ENCODE measurements around the gene FAM117B.

FAM117B gene

DNA sequence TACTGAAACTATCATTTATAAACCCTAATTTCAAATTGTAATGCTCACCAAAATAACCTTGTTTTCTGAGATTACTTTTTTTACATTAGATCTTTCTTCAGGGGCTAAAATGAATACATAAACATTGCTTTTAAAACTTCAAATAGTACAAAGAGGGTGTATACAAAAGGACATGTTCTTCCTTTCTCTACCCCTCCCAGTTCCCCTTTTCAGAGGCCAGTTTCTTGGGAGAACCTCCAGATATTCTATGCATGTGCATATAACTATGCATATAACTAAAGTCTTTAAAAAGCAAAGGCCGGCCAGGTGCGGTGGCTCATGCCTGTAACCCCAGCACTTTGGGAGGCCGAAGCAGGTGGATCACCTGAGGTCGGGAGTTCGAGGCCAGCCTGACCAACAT is 10.6 kb upstream of the FAM117B start:
- no peak for TF ChIP-seq SIN3A (IDR thresholded peaks at IDR 0.05; ENCODE audit: borderline replicate concordance, insufficient read depth, low read length)
- no peak for TF ChIP-seq POLR2AphosphoS5 (IDR thresholded peaks at IDR 0.05; ENCODE audit: low read depth, low read length)
- TF ChIP-seq TAF1 (IDR thresholded peaks at IDR 0.05; ENCODE audit: borderline replicate concordance, insufficient read depth, low read length): no peak
- TF ChIP-seq, protein P1, sequence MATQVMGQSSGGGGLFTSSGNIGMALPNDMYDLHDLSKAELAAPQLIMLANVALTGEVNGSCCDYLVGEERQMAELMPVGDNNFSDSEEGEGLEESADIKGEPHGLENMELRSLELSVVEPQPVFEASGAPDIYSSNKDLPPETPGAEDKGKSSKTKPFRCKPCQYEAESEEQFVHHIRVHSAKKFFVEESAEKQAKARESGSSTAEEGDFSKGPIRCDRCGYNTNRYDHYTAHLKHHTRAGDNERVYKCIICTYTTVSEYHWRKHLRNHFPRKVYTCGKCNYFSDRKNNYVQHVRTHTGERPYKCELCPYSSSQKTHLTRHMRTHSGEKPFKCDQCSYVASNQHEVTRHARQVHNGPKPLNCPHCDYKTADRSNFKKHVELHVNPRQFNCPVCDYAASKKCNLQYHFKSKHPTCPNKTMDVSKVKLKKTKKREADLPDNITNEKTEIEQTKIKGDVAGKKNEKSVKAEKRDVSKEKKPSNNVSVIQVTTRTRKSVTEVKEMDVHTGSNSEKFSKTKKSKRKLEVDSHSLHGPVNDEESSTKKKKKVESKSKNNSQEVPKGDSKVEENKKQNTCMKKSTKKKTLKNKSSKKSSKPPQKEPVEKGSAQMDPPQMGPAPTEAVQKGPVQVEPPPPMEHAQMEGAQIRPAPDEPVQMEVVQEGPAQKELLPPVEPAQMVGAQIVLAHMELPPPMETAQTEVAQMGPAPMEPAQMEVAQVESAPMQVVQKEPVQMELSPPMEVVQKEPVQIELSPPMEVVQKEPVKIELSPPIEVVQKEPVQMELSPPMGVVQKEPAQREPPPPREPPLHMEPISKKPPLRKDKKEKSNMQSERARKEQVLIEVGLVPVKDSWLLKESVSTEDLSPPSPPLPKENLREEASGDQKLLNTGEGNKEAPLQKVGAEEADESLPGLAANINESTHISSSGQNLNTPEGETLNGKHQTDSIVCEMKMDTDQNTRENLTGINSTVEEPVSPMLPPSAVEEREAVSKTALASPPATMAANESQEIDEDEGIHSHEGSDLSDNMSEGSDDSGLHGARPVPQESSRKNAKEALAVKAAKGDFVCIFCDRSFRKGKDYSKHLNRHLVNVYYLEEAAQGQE (IDR thresholded peaks at IDR 0.05; ENCODE audit: insufficient read depth in 1 of 2, low read depth in 2 of 2, low read length in 2 of 2): no peak
- TF ChIP-seq FOXP2 (optimal IDR thresholded peaks at IDR 0.05; ENCODE audit: borderline replicate concordance, extremely low read depth, extremely low read length, insufficient read depth): no peak

DNA sequence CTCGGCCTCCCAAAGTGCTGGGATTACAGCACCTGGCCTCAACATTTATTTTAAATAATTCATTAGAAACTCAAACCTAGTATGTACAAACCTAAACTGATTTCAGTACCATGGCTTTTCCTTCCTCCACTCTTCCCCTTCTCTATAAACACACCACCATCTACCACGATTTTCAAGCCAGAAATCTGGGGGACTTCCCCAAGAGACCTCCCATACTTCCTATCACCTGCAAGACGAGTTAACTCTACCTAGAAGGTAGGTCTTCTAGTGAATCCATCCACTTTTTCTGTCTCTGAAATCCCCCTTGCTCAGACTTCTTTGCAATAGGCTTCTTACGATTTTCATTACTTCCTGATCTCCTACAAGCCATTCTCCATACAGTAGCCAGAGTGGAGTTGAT is 7.7 kb upstream of the FAM117B start:
- TF ChIP-seq SIN3A (IDR thresholded peaks at IDR 0.05; ENCODE audit: borderline replicate concordance, insufficient read depth, low read length): no peak
- TF ChIP-seq FOXP2 (optimal IDR thresholded peaks at IDR 0.05; ENCODE audit: borderline replicate concordance, extremely low read depth, extremely low read length, insufficient read depth): no peak
- TF ChIP-seq TAF1 (IDR thresholded peaks at IDR 0.05; ENCODE audit: borderline replicate concordance, insufficient read depth, low read length): no peak
- TF ChIP-seq, protein P1 (IDR thresholded peaks at IDR 0.05; ENCODE audit: insufficient read depth in 1 of 2, low read depth in 2 of 2, low read length in 2 of 2): no peak
- TF ChIP-seq POLR2AphosphoS5 (IDR thresholded peaks at IDR 0.05; ENCODE audit: low read depth, low read length): no peak

DNA sequence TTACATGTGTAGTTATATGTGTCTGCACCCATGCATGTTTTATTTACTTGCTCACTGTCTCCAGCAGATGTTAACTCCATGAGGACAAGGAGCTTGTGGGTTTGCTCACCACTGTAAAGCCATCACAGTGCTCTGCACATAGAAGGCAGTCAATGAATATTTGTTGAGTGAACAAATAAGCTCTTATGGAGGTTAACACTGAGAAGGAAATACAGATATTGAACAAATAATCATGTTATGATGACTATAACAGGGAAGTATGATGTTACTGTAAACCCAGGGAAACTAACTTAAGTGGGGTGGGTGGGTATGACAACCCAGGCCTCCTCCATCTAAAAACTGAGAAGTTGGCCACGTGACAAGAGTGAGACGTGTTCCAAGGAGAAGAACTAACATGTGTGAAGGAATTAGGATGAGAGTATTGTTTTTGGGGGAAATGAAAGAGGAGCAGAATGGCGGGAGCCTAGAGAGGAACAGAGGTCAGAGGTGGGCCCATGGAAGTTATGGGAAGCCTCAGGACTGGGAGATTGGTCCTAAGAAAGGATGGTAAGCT is 6.0 kb upstream of the FAM117B start:
- no peak for TF ChIP-seq TAF1 (IDR thresholded peaks at IDR 0.05; ENCODE audit: borderline replicate concordance, insufficient read depth, low read length)

DNA sequence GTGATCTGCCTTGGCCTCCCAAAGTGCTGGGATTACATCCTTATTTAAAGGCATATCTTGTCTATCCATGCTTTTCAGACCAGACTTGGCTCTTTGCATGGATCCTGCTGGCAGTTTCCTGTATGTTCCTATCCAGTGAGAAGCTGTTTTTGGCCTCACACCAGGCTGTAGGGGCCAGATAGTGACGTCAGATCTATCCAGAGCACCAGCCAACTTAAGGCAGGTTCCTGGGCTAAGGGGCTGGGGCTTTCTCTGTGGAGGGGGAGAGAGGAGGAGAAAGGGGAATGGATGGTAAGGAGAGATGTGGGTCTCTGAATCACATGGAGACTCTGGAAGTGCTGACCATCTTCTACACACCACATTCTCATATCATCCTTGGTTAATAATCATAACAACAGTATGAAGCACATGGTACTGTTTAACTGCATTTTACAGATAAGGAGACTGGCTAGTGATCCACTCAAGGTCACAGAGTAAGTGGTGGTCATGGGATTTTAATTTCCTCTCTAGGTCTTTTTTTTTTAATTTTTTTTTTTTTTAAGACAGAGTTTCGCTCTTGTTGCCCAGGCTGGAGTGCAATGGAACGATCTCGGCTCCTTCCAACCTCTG is 2.0 kb upstream of the FAM117B start:
- TF ChIP-seq POLR2AphosphoS5 (IDR thresholded peaks at IDR 0.05; ENCODE audit: low read depth, low read length): no peak

DNA sequence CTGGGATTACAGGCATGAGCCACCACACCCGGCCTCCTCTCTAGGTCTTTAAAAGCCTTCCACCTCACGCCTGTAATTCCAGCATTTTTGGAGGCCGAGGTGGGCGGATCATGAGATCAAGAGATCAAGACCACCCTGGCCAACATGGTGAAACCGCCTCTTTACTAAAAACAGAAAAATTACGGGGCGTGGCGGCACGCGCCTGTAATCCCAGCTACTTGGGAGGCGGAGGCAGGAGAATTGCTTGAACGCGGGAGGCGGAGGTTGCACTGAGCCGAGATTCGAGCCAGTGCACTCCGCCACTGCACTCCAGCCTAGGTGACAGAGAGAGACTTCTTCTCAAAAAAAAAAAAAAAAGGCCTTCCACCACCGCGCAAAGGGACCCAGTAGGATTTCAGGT is 1.3 kb upstream of the FAM117B start:
- no peak for TF ChIP-seq TAF1 (IDR thresholded peaks at IDR 0.05; ENCODE audit: borderline replicate concordance, insufficient read depth, low read length)
- TF ChIP-seq, protein P1 (IDR thresholded peaks at IDR 0.05; ENCODE audit: insufficient read depth in 1 of 2, low read depth in 2 of 2, low read length in 2 of 2): no peak
- TF ChIP-seq FOXP2 (optimal IDR thresholded peaks at IDR 0.05; ENCODE audit: borderline replicate concordance, extremely low read depth, extremely low read length, insufficient read depth): no peak
- TF ChIP-seq POLR2AphosphoS5 (IDR thresholded peaks at IDR 0.05; ENCODE audit: low read depth, low read length): no peak
- no peak for TF ChIP-seq SIN3A (IDR thresholded peaks at IDR 0.05; ENCODE audit: borderline replicate concordance, insufficient read depth, low read length)

DNA sequence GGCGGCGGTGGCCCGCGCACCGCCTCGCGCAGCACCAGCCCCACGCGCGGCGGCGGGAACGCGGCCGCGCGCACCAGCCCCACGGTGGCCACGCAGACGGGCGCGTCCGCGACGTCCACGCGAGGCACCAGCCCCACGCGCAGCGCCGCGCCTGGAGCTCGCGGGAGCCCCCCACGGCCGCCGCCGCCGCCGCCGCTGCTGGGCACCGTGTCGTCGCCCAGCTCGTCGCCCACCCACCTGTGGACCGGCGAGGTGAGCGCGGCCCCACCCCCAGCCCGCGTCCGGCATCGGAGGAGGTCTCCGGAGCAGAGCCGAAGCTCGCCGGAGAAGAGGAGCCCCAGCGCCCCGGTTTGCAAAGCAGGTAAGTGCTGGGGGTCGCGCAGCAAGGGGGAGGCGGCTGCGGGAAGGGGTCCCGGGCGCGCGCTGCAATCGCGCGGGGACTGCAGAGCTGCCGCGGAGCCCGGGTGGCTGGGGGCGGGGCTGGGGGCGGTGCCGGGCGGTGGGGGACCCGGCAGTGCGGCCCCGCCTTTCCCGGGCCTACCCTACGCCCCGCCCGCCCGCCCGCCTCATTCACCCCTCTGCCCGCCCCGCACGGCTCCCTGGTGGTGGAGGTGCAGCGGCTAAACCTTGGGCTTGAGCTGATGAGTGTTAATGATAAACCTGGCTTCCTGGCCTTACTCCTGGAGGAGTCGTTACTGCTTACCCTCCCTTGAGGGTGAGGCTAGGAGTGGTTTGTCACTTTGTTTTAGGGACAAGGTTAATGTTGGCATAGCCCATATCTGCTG is 851 bp downstream of the FAM117B start:
- TF ChIP-seq POLR2AphosphoS5 (IDR thresholded peaks at IDR 0.05; ENCODE audit: low read depth, low read length) (no peak; the same call in 1 of the 2 replicates), SIN3A (IDR thresholded peaks at IDR 0.05; ENCODE audit: borderline replicate concordance, insufficient read depth, low read length) (no peak), FOXP2 (optimal IDR thresholded peaks at IDR 0.05; ENCODE audit: borderline replicate concordance, extremely low read depth, extremely low read length, insufficient read depth) (no peak), TAF1 (IDR thresholded peaks at IDR 0.05; ENCODE audit: borderline replicate concordance, insufficient read depth, low read length) (no peak)
- TF ChIP-seq, protein P1 (IDR thresholded peaks at IDR 0.05; ENCODE audit: insufficient read depth in 1 of 2, low read depth in 2 of 2, low read length in 2 of 2): no peak

Data from PFSK-1 (cell line).